GM23248 (cell line): ENCODE measurements around the gene SLC5A10. TPM values are rescaled to one million over a fixed set of nuclear protein-coding genes. Genes with fewer than 3 reads are reported as not detected.

Experiments
- DNase-seq: peaks from one replicate; pipeline ENCODE4 v3.0.0-alpha.2; 2015
- H2AFZ ChIP-seq: fragments of 200-600 bp; sonication (generic); 2 replicates; pipeline ENCODE4 v1.6.1; 2016; ENCODE audit warnings: antibody characterized with exemption
- H3F3A ChIP-seq: fragments of 200-600 bp; sonication (generic); 2 replicates; pipeline ENCODE4 v1.6.1; 2016; ENCODE audit warnings: mild to moderate bottlenecking, antibody characterized with exemption, mixed run types; ENCODE audit not compliant: insufficient read depth
- H3K27ac ChIP-seq: fragments of 200-600 bp; sonication (generic); 2 replicates; pipeline ENCODE4 v1.5.1; 2016; ENCODE audit warnings: mild to moderate bottlenecking
- H3K27me3 ChIP-seq: fragments of 200-600 bp; sonication (generic); replicated peaks from 2 replicates; pipeline ENCODE4 v1.6.1; 2016; ENCODE audit warnings: mild to moderate bottlenecking; ENCODE audit not compliant: insufficient read depth
- H3K36me3 ChIP-seq: fragments of 200-600 bp; sonication (generic); 2 replicates; pipeline ENCODE4 v1.6.1; 2016; ENCODE audit warnings: low read depth, mild to moderate bottlenecking
- H3K4me1 ChIP-seq: fragments of 200-600 bp; sonication (generic); 2 replicates; pipeline ENCODE4 v1.6.1; 2016; ENCODE audit warnings: mild to moderate bottlenecking; ENCODE audit not compliant: insufficient read depth
- H3K4me2 ChIP-seq: fragments of 200-600 bp; sonication (generic); one replicate; pipeline ENCODE4 v1.6.1; 2016; ENCODE audit warnings: mild to moderate bottlenecking; ENCODE audit not compliant: unreplicated experiment
- H3K4me3 ChIP-seq: fragments of 200-600 bp; sonication (generic); 2 replicates; pipeline ENCODE4 v1.5.1; 2016; ENCODE audit warnings: mild to moderate bottlenecking
- H3K79me2 ChIP-seq: fragments of 200-600 bp; sonication (generic); 2 replicates; pipeline ENCODE4 v1.6.1; 2016; ENCODE audit warnings: mild to moderate bottlenecking; ENCODE audit not compliant: insufficient read depth
- H3K9ac ChIP-seq: fragments of 200-600 bp; sonication (generic); 2 replicates; pipeline ENCODE4 v1.6.1; 2016; ENCODE audit warnings: mild to moderate bottlenecking
- H3K9me2 ChIP-seq: fragments of 200-600 bp; sonication (generic); 2 replicates; pipeline ENCODE4 v1.6.1; 2016; ENCODE audit warnings: mixed run types, mild to moderate bottlenecking, moderate library complexity; ENCODE audit not compliant: insufficient read depth
- H3K9me3 ChIP-seq: fragments of 200-600 bp; sonication (generic); one replicate; pipeline ENCODE4 v1.6.1; 2017; ENCODE audit warnings: low read depth
- H4K20me1 ChIP-seq: fragments of 200-600 bp; sonication (generic); 2 replicates; pipeline ENCODE4 v1.6.0; 2016; ENCODE audit not compliant: insufficient read depth
- EZH2 ChIP-seq: fragments of 200-600 bp; sonication (generic); IDR thresholded peaks from 2 replicates; pipeline ENCODE4 v1.6.1; 2018; ENCODE audit warnings: antibody characterized with exemption, mild to moderate bottlenecking; ENCODE audit not compliant: insufficient read depth, poor library complexity, severe bottlenecking
- EZH2phosphoT487 ChIP-seq: fragments of 200-600 bp; sonication (generic); IDR thresholded peaks from 2 replicates; pipeline ENCODE4 v1.6.1; 2018; ENCODE audit warnings: antibody characterized with exemption, moderate library complexity, mild to moderate bottlenecking, low read depth; ENCODE audit not compliant: insufficient read depth
- WGBS, 2 experiments: methylation state at CpG; one replicate each; pipeline ENCODE4 v1.1.6; 2015 to 2017; ENCODE audit warnings: low lambda C conversion rate in 2 of 2, low coverage in 1 of 2; ENCODE audit errors: missing lambda C conversion rate in 2 of 2; 5-methylcytosine and 5-hydroxymethylcytosine counted together
- in situ Hi-C: fragments of 300-500 bp; cut with MboI; formaldehyde crosslinking; loops from 2 replicates; pipeline ENCODE4 v1.15.0; 2020
- polyA plus RNA-seq: library from polyadenylated mRNA; unstranded; fragments of >200 nt; fragmentation: Nextera tagmentation; extraction: Ambion mirVana; gene quantifications from 2 replicates; pipeline ENCODE4 v1.2.1, GENCODE V29; 2016
- total RNA-seq: library from RNA; depleted of rRNA; stranded (reverse); fragments of >200 nt; shearing (Covaris generic); gene quantifications from 2 replicates; pipeline ENCODE4 v1.2.3, GENCODE V29; 2014

SLC5A10 gene
- total and polyA plus RNA-seq, 2 experiments from 2014 or later: 0.10 TPM; not detected in 1

- Histone ChIP-seq H3K4me3 (no peak overlapping the region), H3K36me3 (0 out of 2 replicates have a peak, but pooled peaks cover 7% of the 10 kb centered on the region), H3K9me3 (no peaks in the 10 kb centered on the region), H3F3A (no peaks in the 10 kb centered on the region), H3K27me3 (no peaks in the 10 kb centered on the region), H2AFZ (no peak overlapping the region), H3K4me1 (peaks cover 24% of the 10 kb centered on the region), H3K9ac (no peak overlapping the region), H3K4me2 (no peak overlapping the region), H3K79me2 (peaks cover 96% of the 10 kb centered on the region), H4K20me1 (no peaks in the 10 kb centered on the region), H3K27ac (no peak overlapping the region), H3K9me2 (no peaks in the 10 kb centered on the region)
- in situ Hi-C loops: loop anchor here (10.0 kb wide), 1 partner anchor 65 kb away; no protein-coding TSS in a partner anchor
- no peak for DNase-seq
- WGBS, 2 experiments: 95 to 96% methylated on average over 8 of the region's 8 CpGs
- no peak for TF ChIP-seq EZH2phosphoT487
- TF ChIP-seq EZH2: no peak
Observed at GRCh38 chr17:18999394-18999793, 47.4 kb downstream of the SLC5A10 start.

- Histone ChIP-seq H3K9me3 (no peaks in the 10 kb centered on the region), H3K27me3 (no peaks in the 10 kb centered on the region), H3K4me2 (no peak overlapping the region), H3K9ac (no peak overlapping the region), H3K36me3 (0 out of 2 replicates have a peak, but pooled peaks cover 6% of the 10 kb centered on the region), H2AFZ (no peak overlapping the region), H3F3A (peaks cover 1% of the 10 kb centered on the region), H4K20me1 (no peaks in the 10 kb centered on the region), H3K4me3 (no peak overlapping the region), H3K9me2 (no peaks in the 10 kb centered on the region), H3K79me2 (peaks cover 91% of the 10 kb centered on the region), H3K27ac (no peak overlapping the region), H3K4me1 (peaks cover 24% of the 10 kb centered on the region)
- in situ Hi-C loops: loop anchor here (10.0 kb wide), 1 partner anchor 65 kb away; no protein-coding TSS in a partner anchor
- no peak for DNase-seq
- TF ChIP-seq EZH2 (no peak), EZH2phosphoT487 (no peak)
- WGBS, 2 experiments: 89 to 91% methylated on average over 6 of the region's 6 CpGs
Observed at GRCh38 chr17:18999911-19000310, 47.9 kb downstream of the SLC5A10 start.

GRCh38 chr17:19000531-19001325, 48.8 kb downstream of the SLC5A10 start:
- Histone ChIP-seq H3K4me2 (peak overlapping the region; percentile 92), H3F3A (peaks cover 7% of the 10 kb centered on the region), H3K27me3 (no peaks in the 10 kb centered on the region), H3K9ac (peak overlapping the region; percentile 92), H3K9me3 (no peaks in the 10 kb centered on the region), H3K27ac (no peak overlapping the region; the same call in 1 of the 2 replicates), H3K9me2 (no peaks in the 10 kb centered on the region), H3K79me2 (peaks cover 83% of the 10 kb centered on the region), H3K4me1 (peaks cover 24% of the 10 kb centered on the region), H3K36me3 (no peaks in the 10 kb centered on the region), H3K4me3 (no peak overlapping the region), H4K20me1 (no peaks in the 10 kb centered on the region), H2AFZ (no peak overlapping the region)
- in situ Hi-C loops: no loop called here
- WGBS, 2 experiments: 87 to 88% methylated on average over 17 of the region's 17 CpGs
- TF ChIP-seq EZH2phosphoT487 (no peak), EZH2 (no peak)
- DNase-seq: peak; percentile 55

GRCh38 chr17:19001907-19002590, 50.1 kb downstream of the SLC5A10 start:
- Histone ChIP-seq H3K4me1 (peaks cover 24% of the 10 kb centered on the region), H3K4me2 (peak overlapping the region; percentile 92), H3K36me3 (no peaks in the 10 kb centered on the region), H2AFZ (no peak overlapping the region), H4K20me1 (no peaks in the 10 kb centered on the region), H3K27ac (no peak overlapping the region), H3K9me2 (no peaks in the 10 kb centered on the region), H3K79me2 (peaks cover 69% of the 10 kb centered on the region), H3F3A (peaks cover 20% of the 10 kb centered on the region), H3K27me3 (no peaks in the 10 kb centered on the region), H3K9me3 (no peaks in the 10 kb centered on the region), H3K4me3 (peak overlapping the region; percentile 79), H3K9ac (peak overlapping the region; percentile 92)
- 48 to 51% methylated on average over 7 of the region's 7 CpGs for WGBS, 2 experiments
- TF ChIP-seq EZH2phosphoT487 (no peak), EZH2 (no peak)
- DNase-seq: peak; percentile 49
- in situ Hi-C loops: no loop called here
